HCT116 (cell line): Measurements from ENCODE around the gene FNBP1.

Experiments used
- CTCF ChIP-seq, 3 experiments: fragments of 200-600 bp in 1 of 3; sonication (generic) in 1 of 3; IDR thresholded peaks in 2 of 3; conservative IDR thresholded peaks in 1 of 3; 2 replicates each; pipeline ENCODE4 v1.5.1; 2012 to 2017; ENCODE audit warnings: low read depth in 2 of 3, low read length in 2 of 3, antibody characterized with exemption in 1 of 3, borderline replicate concordance in 1 of 3, control low read depth in 1 of 3, mild to moderate bottlenecking in 1 of 3, mixed read lengths in 1 of 3, mixed run types in 1 of 3, moderate library complexity in 1 of 3; ENCODE audit not compliant: insufficient read depth in 1 of 3
- EZH2 ChIP-seq: fragments of 200-600 bp; sonication (generic); IDR thresholded peaks from 2 replicates; pipeline ENCODE4 v1.6.1; 2017; ENCODE audit warnings: antibody characterized with exemption, mixed run types
- EZH2phosphoT487 ChIP-seq: fragments of 200-600 bp; IDR thresholded peaks from 2 replicates; pipeline ENCODE4 v1.6.1; 2018; ENCODE audit warnings: antibody characterized with exemption, borderline replicate concordance
- MAX ChIP-seq: IDR thresholded peaks from 2 replicates; pipeline ENCODE4 v1.6.1; 2012
- POLR2A ChIP-seq: IDR thresholded peaks from 2 replicates; pipeline ENCODE4 v1.7.0; 2011; ENCODE audit warnings: borderline replicate concordance; ENCODE audit not compliant: insufficient read depth, insufficient read length; ENCODE audit errors: extremely low read depth
- POLR2AphosphoS5 ChIP-seq: IDR thresholded peaks from 2 replicates; pipeline ENCODE4 v1.6.1; 2011; ENCODE audit warnings: mild to moderate bottlenecking, low read depth, low read length, moderate library complexity
- REST ChIP-seq: IDR thresholded peaks from 2 replicates; pipeline ENCODE4 v1.6.1; 2012; ENCODE audit warnings: low read depth
- SIN3A ChIP-seq: IDR thresholded peaks from 2 replicates; pipeline ENCODE4 v1.6.1; 2012; ENCODE audit warnings: low read depth
- SP1 ChIP-seq: IDR thresholded peaks from 2 replicates; pipeline ENCODE4 v1.6.1; 2012; ENCODE audit warnings: low read depth
- TCF7L2 ChIP-seq: IDR thresholded peaks from 2 replicates; pipeline ENCODE4 v1.7.0; 2011; ENCODE audit warnings: borderline replicate concordance, inconsistent platforms; ENCODE audit not compliant: insufficient read depth, insufficient read length; ENCODE audit errors: extremely low read depth
- YY1 ChIP-seq: IDR thresholded peaks from 2 replicates; pipeline ENCODE4 v1.6.1; 2011; ENCODE audit warnings: low read length, low read depth, moderate library complexity, mild to moderate bottlenecking; ENCODE audit not compliant: insufficient replicate concordance; ENCODE audit errors: extremely low read depth
- ZFX ChIP-seq: fragments of 450-650 bp; IDR thresholded peaks from 2 replicates; pipeline ENCODE4 v1.6.1; 2017
- ZNF274 ChIP-seq: fragments of 200-500 bp; sonication (Bioruptor generic); IDR thresholded peaks from 2 replicates; pipeline ENCODE4 v1.6.1; 2014; ENCODE audit warnings: mild to moderate bottlenecking, low read depth, low read length, inconsistent platforms

- TF ChIP-seq REST (no peak), CTCF (IDR thresholded peaks at IDR 0.05 in 2 of 3, conservative IDR thresholded peaks at IDR 0.05 in 1 of 3; ENCODE audit: borderline replicate concordance in 1 of 3, insufficient read depth in 1 of 3, low read depth in 2 of 3, low read length in 2 of 3) (no peak), POLR2A (no peak), EZH2phosphoT487 (no peak), YY1 (no peak), TCF7L2 (no peak), EZH2 (no peak), SIN3A (no peak), SP1 (no peak), MAX (no peak), ZFX (no peak), ZNF274 (no peak), POLR2AphosphoS5 (no peak)
These were observed 8.4 kb downstream of the FNBP1 start for GRCh38 chr9:130034570-130034969.
